Peyer's patch (tissue), 4 donors: Measurements from ENCODE around the gene GJA4. TPM values are rescaled to one million over a fixed set of nuclear protein-coding genes. Genes with fewer than 3 reads are reported as not detected.

Source experiments
- DNase-seq, 3 donors: peaks; one replicate each; pipeline ENCODE4 v3.0.0-alpha.2; 2017 to 2019
- H3K27ac ChIP-seq, 4 donors: fragments of 200-600 bp; sonication (generic); one replicate each; pipeline ENCODE4 v1.5.1; 2016 to 2019
- H3K27me3 ChIP-seq, 2 donors: fragments of 200-600 bp; sonication (generic); one replicate each; pipeline ENCODE4 v1.5.1; 2019
- H3K36me3 ChIP-seq, 3 donors: fragments of 200-600 bp; sonication (generic); one replicate each; pipeline ENCODE4 v1.5.1; 2016 to 2019
- H3K4me1 ChIP-seq, 4 donors: fragments of 200-600 bp; sonication (generic); one replicate each; pipeline ENCODE4 v1.5.1; 2016 to 2019
- H3K4me3 ChIP-seq, 4 donors: fragments of 200-600 bp; sonication (generic); 1 replicate in 3 of 4; 2 replicates in 1 of 4; pipeline ENCODE4 v1.5.1; 2016 to 2019; ENCODE audit warnings: mild to moderate bottlenecking in 1 of 4
- H3K9me3 ChIP-seq, 4 donors: fragments of 200-600 bp; sonication (generic); one replicate each; pipeline ENCODE4 v1.5.1; 2016 to 2019; ENCODE audit warnings: mild to moderate bottlenecking in 1 of 4
- CTCF ChIP-seq, 6 experiments: fragments of 450-650 bp in 4 of 6; fragments of 200-600 bp in 2 of 6; sonication (generic) in 1 of 6; IDR thresholded peaks; one replicate each; pipeline ENCODE4 v1.5.1; 2017 to 2019; ENCODE audit warnings: antibody characterized with exemption in 6 of 6, mild to moderate bottlenecking in 3 of 6, moderate library complexity in 1 of 6
- POLR2A ChIP-seq, 2 donors: fragments of 450-650 bp; IDR thresholded peaks; one replicate each; pipeline ENCODE4 v1.5.1; 2017; ENCODE audit warnings: antibody characterized with exemption in 2 of 2, mild to moderate bottlenecking in 2 of 2, moderate library complexity in 2 of 2
- total RNA-seq, 4 donors: library from RNA; depleted of rRNA; stranded (reverse); fragments of >200 nt; gene quantifications; one replicate each; pipeline ENCODE4 v1.1.0, GENCODE V29; 2016

Gene GJA4
- total RNA-seq, 4 donors from 2014 or later = 2.5 to 6.1 (median 4.3) TPM

- DNase-seq = no peak
- peaks cover 0 to 15% of the 10 kb centered on the region in 2 donors for H3K27me3 ChIP-seq
- H3K4me3 ChIP-seq = no peak overlapping the region
- no peaks in the 10 kb centered on the region for H3K9me3 ChIP-seq
- peaks cover 0 to 18% (median 3%) of the 10 kb centered on the region in 4 donors for H3K4me1 ChIP-seq
- H3K36me3 ChIP-seq = no peaks in the 10 kb centered on the region
- no peak for TF ChIP-seq POLR2A (IDR thresholded peaks at IDR 0.05)
- no peak overlapping the region for H3K27ac ChIP-seq
These were observed 15.1 kb upstream of the GJA4 start for GRCh38 chr1:34777519-34778321.

GRCh38 chr1:34778381-34778780 lies 14.4 kb upstream of the GJA4 start:
- DNase-seq = no peak
- Histone ChIP-seq H3K9me3 (no peaks in the 10 kb centered on the region), H3K36me3 (no peaks in the 10 kb centered on the region), H3K4me1 (peaks cover 0 to 18% (median 3%) of the 10 kb centered on the region in 4 donors), H3K4me3 (no peak overlapping the region), H3K27ac (no peak overlapping the region), H3K27me3 (peaks cover 0 to 15% of the 10 kb centered on the region in 2 donors)
- TF ChIP-seq POLR2A (IDR thresholded peaks at IDR 0.05) (no peak), CTCF (IDR thresholded peaks at IDR 0.05) (no peak)

GRCh38 chr1:34779005-34779404 lies 13.8 kb upstream of the GJA4 start:
- no peak for DNase-seq
- H3K4me1 ChIP-seq = peaks cover 0 to 18% (median 3%) of the 10 kb centered on the region in 4 donors
- peaks cover 0 to 15% of the 10 kb centered on the region in 2 donors for H3K27me3 ChIP-seq
- no peaks in the 10 kb centered on the region for H3K9me3 ChIP-seq
- H3K27ac ChIP-seq = no peak overlapping the region
- no peak for TF ChIP-seq CTCF (IDR thresholded peaks at IDR 0.05)
- no peak for TF ChIP-seq POLR2A (IDR thresholded peaks at IDR 0.05)
- no peak overlapping the region for H3K4me3 ChIP-seq
- H3K36me3 ChIP-seq = no peaks in the 10 kb centered on the region

- H3K36me3 ChIP-seq = no peaks in the 10 kb centered on the region
- peaks cover 0 to 15% of the 10 kb centered on the region in 2 donors for H3K27me3 ChIP-seq
- DNase-seq = no peak
- TF ChIP-seq CTCF (IDR thresholded peaks at IDR 0.05) = no peak
- no peak for TF ChIP-seq POLR2A (IDR thresholded peaks at IDR 0.05)
- no peak overlapping the region for H3K27ac ChIP-seq
- no peaks in the 10 kb centered on the region for H3K9me3 ChIP-seq
- peaks cover 0 to 18% (median 3%) of the 10 kb centered on the region in 4 donors for H3K4me1 ChIP-seq
- no peak overlapping the region for H3K4me3 ChIP-seq
These were observed 13.3 kb upstream of the GJA4 start for GRCh38 chr1:34779526-34779925.

GRCh38 chr1:34779962-34780361 lies 12.8 kb upstream of the GJA4 start:
- H3K36me3 ChIP-seq = no peaks in the 10 kb centered on the region
- no peak for DNase-seq
- H3K4me3 ChIP-seq = no peak overlapping the region
- no peak overlapping the region for H3K27ac ChIP-seq
- peaks cover 0 to 18% (median 3%) of the 10 kb centered on the region in 4 donors for H3K4me1 ChIP-seq
- TF ChIP-seq CTCF (IDR thresholded peaks at IDR 0.05) (no peak), POLR2A (IDR thresholded peaks at IDR 0.05) (no peak)
- H3K9me3 ChIP-seq = no peaks in the 10 kb centered on the region
- H3K27me3 ChIP-seq = peaks cover 0 to 15% of the 10 kb centered on the region in 2 donors

- TF ChIP-seq CTCF (IDR thresholded peaks at IDR 0.05) (no peak), POLR2A (IDR thresholded peaks at IDR 0.05) (no peak)
- Histone ChIP-seq H3K27ac (no peak overlapping the region), H3K9me3 (no peaks in the 10 kb centered on the region)
These were observed 12.3 kb upstream of the GJA4 start for GRCh38 chr1:34780528-34780927.

More at GRCh38 chr1:34780528-34780927, 12.3 kb upstream of the GJA4 start:
- Histone ChIP-seq H3K36me3 (no peaks in the 10 kb centered on the region), H3K4me1 (peaks cover 0 to 18% (median 3%) of the 10 kb centered on the region in 4 donors), H3K4me3 (no peak overlapping the region), H3K27me3 (peaks cover 0 to 15% of the 10 kb centered on the region in 2 donors)
- DNase-seq = no peak
